Measurements from ENCODE around the gene ANGEL2.

DNA sequence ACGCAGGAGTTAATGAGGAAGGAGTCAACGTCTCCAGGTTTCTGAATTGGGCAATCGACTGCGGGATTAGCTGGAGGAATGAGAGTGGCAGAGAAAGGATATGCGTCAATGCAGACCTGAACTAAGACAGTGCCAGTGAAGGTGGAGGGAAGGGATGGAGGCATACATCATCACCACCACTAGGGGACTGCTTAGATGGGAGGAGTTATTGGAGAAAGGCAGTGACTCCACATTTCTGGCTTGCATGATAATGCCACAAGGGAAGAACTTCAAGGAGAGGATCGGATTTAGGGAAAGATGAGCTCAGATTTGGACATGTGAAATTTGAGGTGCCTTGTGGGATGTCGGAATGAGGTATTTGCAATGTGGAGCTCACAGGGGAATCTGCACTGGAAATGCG, 47.9 kb downstream of the ANGEL2 start:
- TF ChIP-seq, protein P1, sequence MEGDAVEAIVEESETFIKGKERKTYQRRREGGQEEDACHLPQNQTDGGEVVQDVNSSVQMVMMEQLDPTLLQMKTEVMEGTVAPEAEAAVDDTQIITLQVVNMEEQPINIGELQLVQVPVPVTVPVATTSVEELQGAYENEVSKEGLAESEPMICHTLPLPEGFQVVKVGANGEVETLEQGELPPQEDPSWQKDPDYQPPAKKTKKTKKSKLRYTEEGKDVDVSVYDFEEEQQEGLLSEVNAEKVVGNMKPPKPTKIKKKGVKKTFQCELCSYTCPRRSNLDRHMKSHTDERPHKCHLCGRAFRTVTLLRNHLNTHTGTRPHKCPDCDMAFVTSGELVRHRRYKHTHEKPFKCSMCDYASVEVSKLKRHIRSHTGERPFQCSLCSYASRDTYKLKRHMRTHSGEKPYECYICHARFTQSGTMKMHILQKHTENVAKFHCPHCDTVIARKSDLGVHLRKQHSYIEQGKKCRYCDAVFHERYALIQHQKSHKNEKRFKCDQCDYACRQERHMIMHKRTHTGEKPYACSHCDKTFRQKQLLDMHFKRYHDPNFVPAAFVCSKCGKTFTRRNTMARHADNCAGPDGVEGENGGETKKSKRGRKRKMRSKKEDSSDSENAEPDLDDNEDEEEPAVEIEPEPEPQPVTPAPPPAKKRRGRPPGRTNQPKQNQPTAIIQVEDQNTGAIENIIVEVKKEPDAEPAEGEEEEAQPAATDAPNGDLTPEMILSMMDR (IDR thresholded peaks at IDR 0.05): no peak
- TF ChIP-seq POLR2A (IDR thresholded peaks at IDR 0.05): no peak

Data from lower leg skin (tissue), 3 donors.